SU-DHL-6 (cell line): ENCODE measurements around the gene EN2.

Source experiments
- H2AFZ ChIP-seq: fragments of 200-600 bp; sonication (generic); 2 replicates; pipeline ENCODE4 v1.6.1; 2014; ENCODE audit warnings: low read depth, mild to moderate bottlenecking, moderate library complexity, mixed read lengths, antibody characterized with exemption, low read length; ENCODE audit not compliant: severe bottlenecking
- H3F3A ChIP-seq: fragments of 200-600 bp; shearing (Covaris generic); 2 replicates; pipeline ENCODE4 v1.6.0; 2016; ENCODE audit warnings: antibody characterized with exemption, mild to moderate bottlenecking; ENCODE audit not compliant: insufficient read depth
- H3K27ac ChIP-seq: fragments of 200-600 bp; sonication (generic); 2 replicates; pipeline ENCODE4 v1.5.1; 2016; ENCODE audit warnings: low read depth, mild to moderate bottlenecking, low read length, moderate library complexity, mixed read lengths
- H3K27me3 ChIP-seq: fragments of 200-600 bp; sonication (generic), shearing (Covaris generic); 2 replicates; pipeline ENCODE4 v1.6.0; 2014; ENCODE audit warnings: mild to moderate bottlenecking, low read length
- H3K36me3 ChIP-seq: fragments of 200-600 bp; sonication (generic); 2 replicates; pipeline ENCODE4 v1.6.1; 2014; ENCODE audit warnings: mild to moderate bottlenecking, low read length, mixed read lengths
- H3K4me2 ChIP-seq: fragments of 300-600, 200-600 bp; shearing (Covaris generic), sonication (generic); 2 replicates; pipeline ENCODE4 v1.6.0; 2014; ENCODE audit warnings: low read length, low read depth, mild to moderate bottlenecking; ENCODE audit not compliant: poor library complexity, severe bottlenecking
- H3K4me3 ChIP-seq: fragments of 200-600 bp; sonication (generic); 2 replicates; pipeline ENCODE4 v1.5.1; 2014; ENCODE audit warnings: antibody characterized with exemption, low read length, mild to moderate bottlenecking, mixed read lengths; ENCODE audit not compliant: insufficient read depth, poor library complexity, severe bottlenecking
- H3K79me2 ChIP-seq: fragments of 200-600 bp; sonication (generic); 2 replicates; pipeline ENCODE4 v1.6.1; 2014; ENCODE audit warnings: mild to moderate bottlenecking, low read length, moderate library complexity; ENCODE audit not compliant: insufficient read depth
- H3K9ac ChIP-seq: fragments of 200-600 bp; sonication (generic); 2 replicates; pipeline ENCODE4 v1.7.0; 2014; ENCODE audit warnings: mild to moderate bottlenecking, low read length
- H3K9me2 ChIP-seq: fragments of 200-600 bp; sonication (generic); replicated peaks from 2 replicates; pipeline ENCODE4 v1.6.1; 2014; ENCODE audit warnings: low read length; ENCODE audit not compliant: insufficient read depth
- H3K9me3 ChIP-seq: fragments of 200-600 bp; sonication (generic); 2 replicates; pipeline ENCODE4 v1.6.1; 2014; ENCODE audit warnings: low read length, mixed read lengths; ENCODE audit not compliant: insufficient read depth
- H4K20me1 ChIP-seq: fragments of 200-600 bp; sonication (generic); 2 replicates; pipeline ENCODE4 v1.6.1; 2014; ENCODE audit warnings: low read depth, mild to moderate bottlenecking, antibody characterized with exemption, low read length, moderate library complexity, mixed read lengths
- CTCF ChIP-seq: fragments of 200-600 bp; sonication (generic); IDR thresholded peaks from one replicate; pipeline ENCODE4 v1.5.1; 2017; ENCODE audit warnings: antibody characterized with exemption, mild to moderate bottlenecking, low read length, moderate library complexity; ENCODE audit not compliant: insufficient read depth, poor library complexity, severe bottlenecking
- EZH2phosphoT487 ChIP-seq: fragments of 200-600 bp; sonication (generic), shearing (Covaris generic); conservative IDR thresholded peaks from 2 replicates; pipeline ENCODE4 v1.6.1; 2018; ENCODE audit warnings: mild to moderate bottlenecking, antibody characterized with exemption, low read length, moderate library complexity, mixed read lengths

Gene EN2

DNA sequence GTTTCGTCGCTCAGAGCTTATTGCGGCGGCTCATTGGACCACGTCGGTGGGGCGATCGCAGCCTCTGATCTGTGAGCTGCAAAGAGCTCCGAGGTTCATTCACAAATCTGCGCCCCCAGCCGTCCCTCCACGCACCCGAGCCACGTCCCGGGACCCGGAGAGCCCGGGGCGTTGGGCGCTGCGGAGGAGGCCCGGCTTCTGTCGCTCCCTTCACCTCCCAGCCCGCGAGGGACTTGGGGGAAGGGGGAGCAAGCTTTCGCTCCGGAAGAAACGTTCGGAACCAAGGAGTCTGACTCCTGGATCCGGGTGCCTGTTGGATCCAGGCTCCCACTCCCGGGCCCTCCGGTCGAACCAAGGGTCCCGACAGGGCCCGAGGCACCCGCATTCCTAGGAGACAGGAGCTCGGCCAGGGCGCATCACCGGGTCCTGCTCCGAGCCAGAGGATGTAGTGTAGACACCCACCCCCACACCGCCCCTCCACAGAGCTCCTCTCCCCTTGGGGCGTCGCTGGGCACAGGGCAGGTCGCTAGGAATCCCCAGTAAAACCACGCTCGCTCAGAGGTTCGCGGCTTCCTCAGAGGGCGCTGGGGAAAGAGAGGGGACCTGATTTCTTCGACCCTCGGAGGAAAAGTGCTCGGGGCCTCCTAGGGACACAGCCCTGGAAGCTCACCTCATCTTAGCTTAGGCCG lies 7.9 kb upstream of the EN2 start:
- no peaks in the 10 kb centered on the region for H3F3A ChIP-seq
- H3K9me3 ChIP-seq = no peaks in the 10 kb centered on the region
- no peaks in the 10 kb centered on the region for H3K27me3 ChIP-seq
- H4K20me1 ChIP-seq = no peaks in the 10 kb centered on the region
- no peak overlapping the region for H3K4me3 ChIP-seq
- no peaks in the 10 kb centered on the region for H3K79me2 ChIP-seq
- H3K36me3 ChIP-seq = no peaks in the 10 kb centered on the region
- no peak overlapping the region for H3K9ac ChIP-seq
- no peak for TF ChIP-seq CTCF
- TF ChIP-seq EZH2phosphoT487 = no peak
- H2AFZ ChIP-seq = no peak overlapping the region
- H3K9me2 ChIP-seq = no peaks in the 10 kb centered on the region
- H3K4me2 ChIP-seq = no peak overlapping the region
- H3K27ac ChIP-seq = no peak overlapping the region

- TF ChIP-seq CTCF = no peak
- no peak for TF ChIP-seq EZH2phosphoT487
- Histone ChIP-seq H3K27me3 (no peaks in the 10 kb centered on the region), H3K9me3 (no peaks in the 10 kb centered on the region), H4K20me1 (no peaks in the 10 kb centered on the region), H3K9me2 (no peaks in the 10 kb centered on the region), H3F3A (no peaks in the 10 kb centered on the region), H3K27ac (no peak overlapping the region), H3K36me3 (no peaks in the 10 kb centered on the region), H3K4me2 (no peak overlapping the region), H3K79me2 (no peaks in the 10 kb centered on the region), H3K4me3 (no peak overlapping the region), H3K9ac (no peak overlapping the region), H2AFZ (no peak overlapping the region)
These were observed 7.4 kb upstream of the EN2 start for GRCh38 chr7:155450558-155450969.

DNA sequence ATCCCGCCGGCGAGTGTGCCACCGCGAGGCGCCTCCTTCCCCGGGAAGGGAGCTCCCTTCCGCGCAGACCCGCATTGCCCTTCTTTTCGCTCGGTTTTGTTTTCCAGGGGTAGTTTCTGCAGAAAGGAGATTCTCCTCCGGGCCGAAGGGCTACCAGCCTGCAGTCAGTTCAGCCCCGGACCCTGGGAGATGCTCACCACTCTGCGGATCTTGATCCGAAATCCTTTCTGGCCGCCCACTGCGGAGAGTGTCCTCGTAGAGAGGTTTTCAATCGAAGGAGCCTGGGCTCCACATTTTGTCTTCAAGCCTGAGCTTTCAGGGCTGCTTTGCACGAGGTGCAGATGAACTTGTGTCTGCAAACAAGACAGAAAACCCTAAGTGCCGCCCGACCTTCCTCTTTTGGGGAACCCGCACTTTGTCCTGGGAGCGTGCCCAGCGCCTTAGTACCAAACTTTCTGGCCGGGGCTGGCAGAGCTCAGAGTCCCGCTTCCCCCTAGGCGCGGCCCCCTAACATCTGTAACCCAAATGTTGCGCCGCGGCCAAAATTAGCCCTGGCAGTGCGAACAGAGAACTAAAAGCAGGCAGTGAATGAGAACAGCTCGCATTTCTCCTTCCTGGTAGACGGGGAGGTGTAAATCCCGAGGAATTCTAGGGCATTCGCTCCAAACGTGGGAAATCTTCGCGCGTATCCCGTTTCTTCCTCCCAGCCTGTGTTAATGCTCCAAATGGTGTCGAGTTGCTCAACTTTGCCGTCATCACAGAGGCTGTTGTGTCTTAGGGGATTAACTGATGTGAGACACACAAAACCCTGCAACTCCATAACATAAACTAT lies 6.7 kb upstream of the EN2 start:
- no peaks in the 10 kb centered on the region for H3F3A ChIP-seq
- H3K27me3 ChIP-seq = no peaks in the 10 kb centered on the region
- H2AFZ ChIP-seq = no peak overlapping the region
- no peaks in the 10 kb centered on the region for H3K79me2 ChIP-seq
- H3K4me2 ChIP-seq = no peak overlapping the region
- H3K4me3 ChIP-seq = no peak overlapping the region
- TF ChIP-seq CTCF (no peak), EZH2phosphoT487 (no peak)
- H3K36me3 ChIP-seq = no peaks in the 10 kb centered on the region
- H3K9me3 ChIP-seq = no peaks in the 10 kb centered on the region
- no peak overlapping the region for H3K9ac ChIP-seq
- no peaks in the 10 kb centered on the region for H4K20me1 ChIP-seq
- H3K9me2 ChIP-seq = no peaks in the 10 kb centered on the region
- H3K27ac ChIP-seq = no peak overlapping the region
